NCI-H1048 (cell line): ENCODE results near the gene SIK2.
"Not testable (repeated sequence)": the region's sequence is repeated elsewhere in the genome, so short reads cannot be mapped to it uniquely, and the experiment has no call there.

Experiments
- DNase-seq: peaks from one replicate; lab custom pipeline; 2025; lab: John Stamatoyannopoulos, UW

SIK2 gene

DNA sequence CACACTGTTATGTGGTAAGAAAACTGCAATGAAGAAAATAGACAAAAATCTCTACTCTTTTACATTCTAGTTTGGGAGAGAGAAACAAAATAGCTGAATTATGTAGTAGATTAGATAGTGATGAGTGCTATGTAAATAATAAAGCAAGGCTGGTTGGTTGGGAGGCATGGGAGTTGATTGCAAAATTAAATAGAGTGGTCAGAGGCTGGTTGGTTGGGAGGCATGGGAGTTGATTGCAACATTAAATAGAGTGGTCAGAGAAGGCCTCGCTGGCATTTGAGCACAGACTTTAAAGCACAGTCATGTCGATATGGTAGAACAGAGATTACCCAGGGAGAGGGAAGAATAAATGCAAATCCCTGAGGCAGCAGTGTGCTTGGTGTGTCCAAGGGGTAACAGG is 22.4 kb downstream of the SIK2 start:
- DNase-seq: no peak

DNA sequence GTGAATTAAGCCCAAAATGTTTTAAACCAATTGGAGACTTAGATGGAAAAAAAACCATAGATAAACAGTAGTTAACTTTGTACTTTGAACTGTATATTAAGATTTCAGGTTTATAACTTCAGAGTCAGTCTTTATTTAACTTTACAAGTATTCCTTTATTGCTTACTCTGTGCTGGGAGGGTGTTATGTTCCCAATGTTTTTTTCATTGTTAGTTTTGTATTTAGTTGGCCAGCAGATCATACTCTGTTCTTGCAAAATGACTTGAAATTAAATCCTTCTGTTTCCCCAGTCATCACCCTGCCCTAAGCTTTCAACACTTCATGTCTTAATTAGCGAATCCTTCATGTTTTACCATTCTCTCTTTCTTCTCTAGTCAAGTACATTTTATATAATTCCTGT is 25.3 kb downstream of the SIK2 start:
- DNase-seq: no peak

DNA sequence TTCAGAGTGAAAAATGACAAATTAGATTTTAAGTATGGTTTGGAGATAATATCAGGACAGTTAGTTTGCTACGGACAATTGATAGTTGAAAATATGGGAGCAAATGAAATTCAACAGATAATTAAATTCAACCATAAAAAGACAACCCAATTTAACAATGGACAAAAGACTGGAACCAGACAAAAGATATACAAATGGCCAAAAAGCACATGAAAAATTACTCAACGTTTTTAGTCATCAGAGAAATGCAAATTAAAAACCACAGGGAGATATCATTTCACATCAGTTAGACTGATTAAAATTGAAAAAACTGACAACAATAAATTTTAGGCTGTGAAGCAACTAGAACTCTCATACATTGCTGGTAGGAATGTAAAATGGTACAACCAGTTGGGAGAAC is 27.2 kb downstream of the SIK2 start:
- DNase-seq: no peak

DNA sequence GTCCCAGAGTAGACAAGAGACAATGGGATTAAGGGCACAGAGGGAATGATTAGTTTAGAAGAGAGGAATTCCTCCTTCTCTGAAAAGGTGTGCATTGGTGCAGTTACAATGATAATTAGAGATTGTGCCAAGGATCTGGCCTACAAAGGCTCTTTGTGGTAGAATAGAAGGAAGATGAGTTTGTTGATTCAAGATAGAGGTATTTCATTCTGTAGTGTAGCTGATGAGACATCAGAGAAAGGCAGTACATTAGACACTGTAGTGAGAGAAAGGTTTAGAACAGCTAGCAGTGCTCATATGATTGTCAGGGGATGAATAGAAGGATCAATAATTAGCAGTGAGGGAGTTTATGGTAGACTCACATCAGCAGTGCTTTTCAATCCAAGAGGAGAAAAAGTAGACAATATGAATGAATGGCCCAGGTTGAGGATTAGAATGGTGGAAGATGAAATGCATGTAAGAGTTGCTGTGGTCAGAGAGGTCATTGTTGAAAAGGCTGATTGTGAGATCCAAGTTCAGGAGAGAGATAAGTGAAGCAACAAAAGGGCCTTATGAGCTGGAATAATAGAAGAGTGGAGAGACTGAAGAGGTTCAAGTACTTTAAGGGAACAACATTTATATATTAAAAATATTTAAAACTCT is 28.9 kb downstream of the SIK2 start:
- no peak for DNase-seq

DNA sequence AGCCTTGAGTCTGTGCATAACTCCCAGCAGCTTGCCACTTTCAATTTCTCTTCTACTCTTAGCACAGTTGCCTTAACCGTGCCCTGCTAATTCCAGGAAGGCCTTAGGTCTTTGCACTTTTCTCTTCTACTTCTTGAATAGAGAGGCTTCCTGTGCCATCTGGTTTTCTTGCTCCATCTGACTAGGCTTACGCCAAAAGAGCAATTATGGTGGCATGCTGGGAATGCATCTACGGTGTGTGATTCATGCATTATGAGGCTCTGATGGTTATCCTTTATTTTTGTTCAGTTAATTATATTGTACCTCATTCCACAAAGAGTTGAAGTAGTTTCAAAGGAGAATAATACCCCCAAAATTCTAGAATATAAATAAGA is 29.4 kb downstream of the SIK2 start:
- no peak for DNase-seq

DNA sequence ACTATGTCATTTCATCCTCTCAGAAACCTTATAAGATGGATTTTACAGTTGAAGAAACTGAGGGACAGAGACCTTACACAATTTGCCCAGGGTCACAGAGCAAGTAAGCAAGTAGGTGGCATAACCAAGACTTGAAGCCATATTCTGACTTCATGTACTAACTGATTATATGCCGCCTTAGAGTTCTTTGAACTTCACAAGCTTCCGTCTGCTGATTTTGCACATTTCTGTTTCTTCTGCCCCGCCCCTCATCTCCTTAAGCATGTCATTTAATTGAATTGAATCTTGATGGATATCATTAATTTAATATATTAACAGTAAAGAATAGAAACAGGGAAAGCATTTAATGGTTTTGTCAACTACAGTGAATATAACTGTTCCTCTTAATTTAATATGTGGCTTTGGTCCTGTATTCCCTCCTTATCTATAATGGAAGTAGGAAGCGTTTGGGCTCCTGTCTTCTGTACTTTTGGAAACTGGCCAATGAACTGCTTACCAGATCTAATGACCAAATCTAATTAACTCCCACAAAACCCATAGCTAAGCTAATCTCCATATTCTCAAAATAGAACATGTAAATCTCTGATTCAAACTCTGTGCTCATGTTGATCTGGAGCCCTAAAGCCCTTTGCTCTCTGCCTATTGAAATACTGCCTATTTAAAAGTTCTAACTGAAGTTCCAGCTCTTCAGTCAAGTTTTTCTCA is 30.4 kb downstream of the SIK2 start:
- DNase-seq: no peak

DNA sequence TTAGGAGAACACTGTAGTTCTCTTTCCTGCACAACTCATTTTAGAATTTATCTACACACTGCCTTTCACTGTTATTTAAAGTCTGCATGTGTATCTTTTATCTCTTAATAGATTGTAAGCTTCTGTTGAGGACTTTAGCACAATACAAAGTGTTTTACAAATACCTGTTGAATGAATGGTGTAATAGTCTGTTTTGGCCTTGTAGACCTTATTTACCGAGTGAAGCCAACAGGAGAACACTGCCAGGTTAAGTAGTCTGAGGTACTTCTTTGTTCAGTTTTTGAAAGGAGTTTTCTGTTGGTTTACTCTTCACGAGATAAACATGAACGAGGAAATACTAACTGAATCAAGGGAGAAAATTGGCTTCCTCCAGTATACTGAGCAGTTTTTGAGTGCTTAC is 31.0 kb downstream of the SIK2 start:
- no peak for DNase-seq

DNA sequence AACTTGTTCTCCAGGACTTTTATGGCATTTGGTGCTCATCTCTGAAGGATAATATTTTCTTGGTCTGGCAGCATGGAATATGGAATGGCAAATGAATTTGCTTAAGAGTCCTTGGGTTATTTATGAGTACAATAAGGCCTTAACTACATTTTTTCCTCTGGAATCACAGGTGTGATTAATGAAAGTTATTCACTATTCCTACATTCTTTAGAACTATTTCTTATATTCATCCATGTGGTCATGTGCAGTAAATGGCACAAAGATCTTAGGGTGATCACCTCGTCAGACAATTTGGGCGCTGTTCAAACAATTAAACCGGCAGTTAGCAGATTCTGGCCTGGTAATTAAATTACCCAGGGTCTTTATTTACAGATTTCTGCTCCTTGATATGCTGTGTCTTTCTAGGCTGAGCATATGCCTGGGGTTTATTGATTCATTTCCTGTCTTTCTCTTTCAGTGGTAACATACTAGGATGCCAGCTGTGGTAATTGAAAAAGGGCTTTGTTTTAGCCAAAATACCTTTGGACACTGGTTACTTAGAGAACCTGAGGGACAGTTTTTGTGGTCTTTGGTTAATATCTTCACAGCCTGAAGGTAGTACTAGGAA is 31.6 kb downstream of the SIK2 start:
- no peak for DNase-seq

DNA sequence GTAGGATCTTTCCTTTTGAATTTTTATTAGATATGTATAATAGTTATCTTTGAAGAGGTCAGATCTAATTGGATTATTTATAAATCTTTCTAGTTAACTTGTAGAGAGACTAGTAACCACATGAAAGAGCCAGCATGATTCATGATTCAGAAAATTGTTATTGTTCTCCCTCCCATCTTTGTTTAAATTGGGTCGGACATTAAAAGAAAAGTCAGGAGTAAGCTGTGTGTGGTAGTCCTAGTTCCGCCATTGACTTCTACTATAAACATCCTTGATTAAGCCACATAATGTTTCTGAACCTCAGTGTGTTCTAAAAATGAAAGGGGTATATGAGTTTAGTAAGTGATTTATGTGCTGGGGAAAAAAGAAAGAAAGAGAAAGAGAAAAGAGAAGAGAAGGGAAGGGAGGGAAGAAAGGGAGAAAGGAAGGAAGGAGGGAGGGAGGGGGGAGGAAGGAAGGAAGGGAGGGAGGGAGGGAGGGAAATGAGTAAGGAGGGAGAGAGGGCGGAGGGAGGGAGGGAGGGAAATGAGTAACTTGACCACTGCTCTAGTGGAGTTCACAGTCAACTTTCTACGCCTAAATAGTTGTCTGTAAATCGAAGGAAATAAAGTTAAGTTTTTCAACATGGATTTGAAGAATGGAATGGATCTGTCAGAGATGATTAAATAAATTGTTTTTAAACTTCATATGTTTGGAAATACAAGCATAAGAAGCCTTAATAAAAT is 32.9 kb downstream of the SIK2 start:
- no peak for DNase-seq

DNA sequence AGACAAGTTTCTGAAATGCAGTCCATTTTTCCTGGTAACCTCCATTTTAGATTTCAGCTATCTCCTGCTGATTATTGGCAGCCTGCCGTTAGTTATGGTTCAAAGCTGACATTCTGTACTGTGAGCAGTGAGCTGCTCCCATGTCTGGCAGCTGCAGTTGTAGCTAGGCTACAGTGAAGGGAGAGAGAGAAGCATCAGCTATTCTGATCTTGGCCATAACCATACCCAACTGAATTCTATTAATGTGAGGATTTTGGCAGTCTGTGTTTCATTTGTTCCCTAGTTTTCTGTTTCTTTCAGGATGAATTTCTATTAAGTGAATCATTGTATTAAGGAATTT is 33.4 kb downstream of the SIK2 start:
- DNase-seq: no peak

DNA sequence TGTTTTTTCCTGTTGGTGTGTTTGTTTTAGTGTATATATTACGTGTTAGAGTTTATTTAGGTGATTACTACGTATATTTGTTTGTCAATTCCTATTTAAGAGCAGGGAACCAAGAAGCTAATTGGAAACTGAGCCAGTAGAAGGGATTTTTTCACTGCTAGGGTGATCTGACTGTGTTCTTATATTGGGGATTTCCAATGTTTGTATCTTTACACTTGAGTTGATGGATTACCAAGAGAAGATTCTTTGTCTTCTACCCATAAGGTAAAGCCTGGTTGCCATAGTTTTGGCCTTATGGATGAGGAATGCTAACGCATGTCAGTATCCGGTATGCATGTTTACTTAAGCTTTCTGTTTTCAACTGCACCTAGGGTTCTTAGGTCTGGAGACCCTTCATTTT is 35.6 kb downstream of the SIK2 start:
- DNase-seq: no peak

DNA sequence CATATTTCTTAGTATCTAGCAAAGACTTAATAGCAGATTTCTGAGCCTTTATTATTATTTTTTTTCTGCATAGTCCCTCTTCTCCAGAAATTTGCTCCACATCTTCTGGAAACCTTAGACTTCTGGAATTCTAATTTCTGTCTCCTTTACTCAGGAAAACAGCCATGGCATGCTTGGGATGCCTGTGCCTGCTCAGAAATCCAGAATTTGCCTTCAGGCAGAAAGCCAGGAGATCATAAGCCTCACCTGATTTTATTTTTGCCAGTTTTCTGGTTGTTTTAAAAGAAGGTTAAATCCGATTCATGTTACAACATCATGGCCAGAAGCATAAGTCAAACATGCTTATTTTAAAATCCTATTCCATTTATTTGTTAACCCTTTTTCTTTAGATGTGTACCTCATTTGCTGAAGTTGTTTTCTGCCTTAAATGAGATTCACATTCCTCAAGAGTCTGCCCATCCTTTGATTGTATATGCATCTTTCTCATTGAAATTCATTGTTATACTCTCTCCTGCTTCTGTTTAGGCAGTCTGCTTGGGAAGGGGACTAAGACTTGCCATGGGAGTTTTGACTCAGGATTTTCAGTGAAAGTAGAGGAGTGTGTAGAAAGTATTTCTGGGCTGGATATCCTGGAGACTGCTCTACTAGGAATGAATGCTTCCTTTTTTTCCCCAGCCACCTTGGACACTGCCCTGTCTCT is 37.1 kb downstream of the SIK2 start:
- DNase-seq: no peak

DNA sequence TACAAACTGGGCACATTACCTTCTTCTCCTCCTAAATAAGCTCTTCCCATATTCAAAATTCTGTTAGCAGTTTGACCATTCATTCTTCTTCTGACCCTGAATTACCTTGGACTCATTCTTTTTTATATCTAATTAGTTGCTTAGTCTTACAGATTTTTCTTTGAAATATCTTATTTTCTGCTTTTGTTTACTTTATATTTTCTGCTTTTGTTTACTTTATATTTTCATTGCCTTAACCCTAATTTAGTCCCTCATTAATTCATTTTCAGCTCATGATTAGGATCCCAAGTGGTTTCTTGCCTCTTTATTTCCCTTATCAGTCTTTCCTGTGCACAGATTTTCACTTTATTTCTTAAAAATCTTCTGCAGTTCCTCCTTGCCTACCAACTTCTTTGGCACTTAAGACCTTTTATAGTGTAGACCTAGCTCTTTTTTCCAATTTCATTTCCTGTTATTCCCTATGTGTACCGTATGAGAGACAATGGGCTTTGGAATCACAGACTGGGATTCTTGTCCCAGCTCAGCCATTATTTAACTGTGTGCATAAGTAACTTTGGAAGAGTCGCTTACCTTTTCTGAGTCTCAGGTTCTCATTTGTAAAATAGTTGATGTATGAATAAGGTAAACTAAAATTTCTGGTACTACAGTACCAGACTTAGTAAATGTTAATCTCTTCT is 39.2 kb downstream of the SIK2 start:
- DNase-seq: no peak

DNA sequence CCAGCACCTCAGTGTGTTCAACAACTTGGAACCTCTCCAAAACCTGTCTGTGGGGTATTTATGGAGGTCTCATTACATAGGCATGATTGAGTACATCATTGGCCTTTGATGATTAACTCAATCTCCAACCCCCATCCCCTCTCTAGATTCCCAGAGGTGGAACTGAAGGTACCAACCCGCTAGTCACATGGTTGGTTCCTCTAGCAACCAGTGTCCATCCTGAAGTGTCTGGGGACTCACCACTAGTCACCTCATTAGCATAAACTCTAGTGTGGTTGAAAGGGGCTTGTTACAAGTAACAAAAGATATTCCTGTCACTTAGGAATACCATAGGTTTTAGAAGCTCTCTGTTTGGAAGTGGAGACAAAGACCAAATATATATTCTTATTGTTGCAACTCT is 40.3 kb downstream of the SIK2 start:
- no peak for DNase-seq

DNA sequence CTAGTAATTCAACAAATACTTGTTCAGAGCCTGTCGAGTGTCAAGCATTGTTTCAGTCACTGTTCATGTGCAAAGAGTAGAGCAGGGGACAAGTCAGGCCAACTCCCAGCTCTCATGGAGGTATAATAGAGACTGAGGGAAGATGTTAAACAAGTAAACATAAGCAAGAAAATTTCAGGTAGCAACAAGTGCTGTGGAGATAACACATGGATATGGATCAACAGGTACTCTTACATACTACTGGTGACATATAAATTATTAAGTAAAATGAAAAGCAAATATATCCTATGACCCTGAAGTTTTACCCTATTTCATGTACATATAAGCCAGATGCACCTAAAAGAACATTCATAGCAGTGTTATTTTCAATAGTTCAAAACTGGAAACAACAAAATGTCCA is 42.7 kb downstream of the SIK2 start:
- DNase-seq: no peak

DNA sequence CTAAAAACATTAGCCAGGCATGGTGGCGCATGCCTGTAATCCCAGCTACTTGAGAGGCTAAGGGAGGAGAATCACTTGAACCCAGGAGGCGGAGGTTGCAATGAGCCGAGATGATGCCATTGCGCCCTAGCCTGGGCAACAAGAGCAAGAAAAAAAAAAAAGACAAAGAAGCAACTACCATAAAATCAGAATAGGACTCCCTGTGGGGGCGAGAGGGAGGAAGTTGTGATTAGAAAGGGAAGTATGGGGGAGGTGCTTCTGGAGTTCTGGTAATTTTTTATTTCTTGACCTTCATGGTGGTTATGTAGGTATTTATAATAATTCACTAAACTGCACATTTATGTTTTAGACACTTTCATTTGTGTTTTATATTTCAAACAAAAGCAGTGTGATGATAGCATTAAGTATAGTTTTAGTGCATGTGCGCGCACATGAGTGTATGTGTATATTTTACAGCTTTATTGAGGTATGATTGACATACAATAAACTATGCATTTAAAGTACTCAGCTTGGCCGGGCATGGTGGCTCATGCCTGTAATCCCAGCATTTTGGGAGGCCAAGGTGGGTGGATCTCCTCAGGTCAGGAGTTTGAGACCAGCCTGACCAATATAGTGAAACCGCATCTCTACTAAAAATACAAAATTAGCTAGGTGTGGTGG is 43.5 kb downstream of the SIK2 start:
- DNase-seq: no peak

DNA sequence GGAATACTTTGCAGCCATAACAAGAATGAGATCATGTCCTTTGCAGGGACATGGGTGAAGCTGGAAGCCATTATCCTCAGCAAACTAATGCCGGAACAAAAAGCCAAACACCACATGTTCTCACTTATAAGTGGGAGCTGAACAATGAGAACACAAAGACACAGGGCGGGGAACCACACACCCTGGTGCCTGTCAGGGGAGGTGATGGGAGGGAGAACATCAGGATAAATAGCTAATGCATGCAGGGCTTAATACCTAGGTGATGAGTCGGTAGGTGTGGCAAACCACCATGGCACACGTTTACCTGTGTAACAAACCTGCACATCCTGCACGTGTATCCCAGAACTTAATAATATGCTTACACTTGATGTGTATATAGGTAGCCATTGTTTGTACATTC is 49.1 kb downstream of the SIK2 start:
- DNase-seq: not testable (repeated sequence)

DNA sequence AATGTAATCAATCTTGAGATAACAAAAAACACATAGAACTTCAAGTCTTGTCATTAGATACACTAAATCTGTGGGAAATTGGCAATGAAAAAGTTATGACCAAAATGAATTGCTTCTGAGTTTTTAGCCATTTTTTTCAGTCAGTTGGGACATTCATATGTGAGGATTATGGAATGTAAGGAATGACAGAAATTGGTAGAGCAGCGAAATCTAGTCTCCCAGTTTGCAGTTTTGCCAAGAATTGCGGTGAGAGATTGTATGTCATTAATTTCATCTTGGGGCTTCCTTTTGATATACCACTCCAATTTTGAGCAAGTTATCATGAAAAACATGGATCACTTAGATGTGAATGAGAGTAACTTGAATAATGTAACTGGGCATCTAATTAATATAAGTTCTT is 49.9 kb downstream of the SIK2 start:
- DNase-seq: no peak

DNA sequence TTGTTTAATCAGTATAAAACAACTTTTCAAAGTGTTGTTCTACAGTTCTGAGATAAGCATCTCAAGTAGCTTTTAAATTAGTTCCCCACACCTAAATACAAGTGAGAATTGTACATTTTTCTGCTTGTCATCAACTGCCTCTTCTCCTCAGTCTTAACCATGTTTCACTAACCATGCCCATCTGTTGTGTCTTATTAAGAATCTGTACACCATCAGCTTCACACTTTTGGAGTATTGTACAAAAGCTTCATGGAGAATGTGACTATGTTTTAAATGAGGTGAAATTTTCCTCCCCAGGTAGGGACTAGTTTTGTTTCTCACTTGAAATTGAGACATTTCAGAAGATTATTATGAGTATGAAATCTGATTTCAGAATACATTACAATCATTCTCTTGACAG is 52.4 kb downstream of the SIK2 start:
- DNase-seq: no peak

DNA sequence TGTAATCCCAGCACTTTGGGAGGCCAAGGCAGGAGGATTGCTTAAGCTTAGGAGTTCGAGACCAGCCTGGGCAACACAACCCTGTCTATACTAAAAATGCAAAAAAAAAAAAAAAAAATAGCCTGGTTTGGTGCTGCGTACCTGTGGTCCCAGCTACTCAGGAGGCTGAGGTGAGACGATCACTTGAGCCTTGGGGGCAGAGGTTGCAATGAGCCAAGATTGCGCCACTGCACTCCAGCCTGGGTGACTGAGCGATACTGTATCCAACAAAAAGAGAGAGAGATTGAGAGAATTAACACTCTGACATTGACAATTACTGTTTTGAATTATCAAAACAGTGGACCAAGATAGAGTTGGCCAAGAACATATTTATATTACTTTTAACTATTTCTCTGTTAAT is 53.7 kb downstream of the SIK2 start:
- DNase-seq: no peak

DNA sequence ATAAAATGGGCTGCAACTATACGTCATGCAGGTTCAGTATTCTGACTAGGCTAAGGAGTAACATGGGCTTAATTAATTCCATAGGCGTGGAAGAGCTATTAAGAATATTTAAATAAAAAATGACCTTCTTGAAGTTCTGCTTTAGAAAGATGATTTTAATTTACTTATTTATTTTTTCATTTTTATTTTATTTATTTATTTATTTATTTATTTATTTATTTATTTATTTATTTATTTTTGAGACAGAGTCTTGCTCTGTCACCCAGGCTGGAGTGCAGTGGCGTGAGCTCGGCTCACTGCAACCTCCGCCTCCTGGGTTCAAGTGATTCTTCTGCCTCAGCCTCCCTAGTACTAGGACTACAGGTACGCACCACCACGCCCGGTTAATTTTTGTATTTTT is 55.7 kb downstream of the SIK2 start:
- not testable (repeated sequence) for DNase-seq
